Activated naive CD8-positive, alpha-beta T cell treated with anti-CD3 and anti-CD28 coated beads, Interleukin-2, amount 10 ng/mL, durations not matched to agents 7 days and 5 days (primary cell): ENCODE results near the gene ACOT8. TPM values are rescaled to one million over a fixed set of nuclear protein-coding genes. Genes with fewer than 3 reads are reported as not detected.
"Not testable (repeated sequence)": the region's sequence is repeated elsewhere in the genome, so short reads cannot be mapped to it uniquely, and the experiment has no call there.

Experiments used
- ATAC-seq: fragments of 150-1000 bp; cut with Tn5 transposase; one replicate; pipeline ENCODE4 v1.10.0; 2021; ENCODE audit warnings: low read depth, moderate library complexity
- POLR2A ChIA-PET: fragments of 350-600 bp; sonication (Branson Sonifier 250); formaldehyde crosslinking; loops from one replicate; lab custom pipeline; 2021; ENCODE audit warnings: antibody characterized with exemption; lab: Charles Lee
- DNase-seq: peaks from one replicate; pipeline ENCODE4 v3.0.0; 2021
- H3K27ac Mint-ChIP-seq: one replicate; pipeline ENCODE4 v1.8.0; 2022; ENCODE audit warnings: mild to moderate bottlenecking, mixed read lengths
- H3K27me3 Mint-ChIP-seq: one replicate; pipeline ENCODE4 v1.8.0; 2022; ENCODE audit warnings: mild to moderate bottlenecking, moderate library complexity, mixed read lengths
- H3K36me3 Mint-ChIP-seq: one replicate; pipeline ENCODE4 v1.8.0; 2021; ENCODE audit warnings: mild to moderate bottlenecking, mixed read lengths
- H3K4me1 Mint-ChIP-seq: one replicate; pipeline ENCODE4 v1.8.0; 2021; ENCODE audit warnings: mixed read lengths
- H3K4me3 Mint-ChIP-seq: one replicate; pipeline ENCODE4 v1.8.0; 2022; ENCODE audit warnings: mild to moderate bottlenecking, moderate library complexity, mixed read lengths
- H3K9me3 Mint-ChIP-seq: one replicate; pipeline ENCODE4 v1.8.0; 2021; ENCODE audit warnings: mixed read lengths
- total RNA-seq, 2 experiments: library from RNA; stranded (reverse); gene quantifications; one replicate each; pipeline ENCODE4 v1.2.3, GENCODE V29; 2021

Gene ACOT8
- 10 to 100 TPM; 35.4 to 38.6 TPM for total RNA-seq

DNA sequence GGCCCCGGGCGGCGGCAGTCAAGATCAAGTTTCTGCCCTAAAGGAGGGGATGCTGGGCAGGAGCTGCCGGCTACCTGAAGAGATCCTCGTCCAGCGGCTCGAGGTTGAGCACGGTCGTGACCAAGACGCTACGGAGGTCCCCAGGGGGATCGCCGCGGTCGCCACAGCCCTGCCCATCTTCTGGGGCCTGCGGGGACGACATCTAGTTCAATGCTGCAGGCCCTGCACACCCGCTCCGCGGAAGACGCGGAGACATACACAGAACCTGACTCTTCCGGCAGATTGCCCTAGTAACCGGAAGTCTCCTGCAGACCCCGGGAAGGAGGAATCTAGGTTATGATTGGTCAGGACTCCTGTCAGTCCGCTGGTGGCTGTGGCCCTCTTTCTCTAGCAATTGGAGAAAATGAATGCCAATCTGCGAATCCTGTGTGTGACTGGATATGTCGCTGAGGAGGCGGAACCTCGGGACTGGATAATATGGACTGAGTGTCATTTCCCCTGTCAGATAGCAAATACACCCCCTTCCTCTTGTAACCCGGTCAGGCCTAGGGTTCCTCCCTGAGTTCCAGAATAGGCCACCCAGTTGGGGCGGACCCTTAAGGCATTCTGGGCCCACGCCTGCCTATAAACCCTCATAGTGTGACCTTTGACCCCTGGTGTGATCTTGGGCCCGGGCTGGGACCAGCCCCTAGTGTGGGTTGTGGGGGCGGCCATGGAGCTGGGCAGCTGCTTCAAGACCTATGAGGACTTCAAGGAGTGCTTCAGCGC lies at the start of gene ACOT8, which contains the start of gene ZSWIM3:
Gene ACOT8 (minus strand): TSS at position 279 of the 768 bp plus-strand sequence. CDS start 77 bp downstream, at position 202.
Gene ZSWIM3 (plus strand): TSS at position 501 of the 768 bp plus-strand sequence. CDS start 212 bp downstream, at position 713.
- Mint-ChIP-seq H3K36me3 (peaks cover 13% of the 10 kb centered on the region), H3K27me3 (no peaks in the 10 kb centered on the region), H3K9me3 (no peaks in the 10 kb centered on the region), H3K4me1 (peaks cover 29% of the 10 kb centered on the region), H3K27ac (peak within 1 kb of the TSS; percentile 99), H3K4me3 (peak within 1 kb of the TSS; percentile 94)
- DNase-seq (peak; percentile 79), ATAC-seq (peak; percentile 97)
- POLR2A ChIA-PET: interaction anchor here (0.8 to 3.8 kb wide), 17 partner anchors 9 to 113 kb away, joined by 3 to 33 read pairs (median 6); partner anchors contain the start of genes CTSA, NEURL2, PCIF1 and SNX21

DNA sequence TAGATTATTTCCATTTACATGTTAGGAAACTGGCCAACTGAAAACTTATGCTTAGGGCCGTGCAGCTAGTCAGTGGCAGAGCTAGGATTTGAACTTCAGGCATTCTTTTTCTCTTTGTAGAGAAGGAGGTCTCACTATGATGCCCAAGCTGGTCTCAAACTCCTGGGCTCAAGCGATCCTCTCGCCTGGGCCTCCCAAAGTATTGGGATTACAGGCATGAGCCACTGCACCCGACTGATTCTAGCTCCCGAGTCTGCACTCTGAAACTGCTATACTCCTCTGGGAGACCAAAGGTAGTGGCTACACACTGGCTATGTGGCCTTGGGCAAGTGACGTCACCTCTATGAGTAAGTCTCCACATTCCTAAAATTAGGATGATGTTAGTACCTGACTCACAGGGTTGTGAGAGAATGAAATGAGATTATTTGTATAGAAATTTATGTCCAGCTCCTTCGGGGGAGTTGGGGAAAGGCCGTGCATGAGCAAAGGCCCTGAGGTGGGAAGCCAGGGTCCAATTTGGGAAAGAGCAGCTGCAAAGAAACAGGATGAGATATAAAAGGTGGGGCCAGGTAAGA lies 48.4 kb upstream of the ACOT8 start:
- no peaks in the 10 kb centered on the region for H3K9me3 Mint-ChIP-seq
- H3K27ac Mint-ChIP-seq: no peak overlapping the region
- POLR2A ChIA-PET: interaction anchor here (0.8 to 1.3 kb wide), 3 partner anchors 14 to 94 kb away, joined by 3 to 5 read pairs (median 3); partner anchors contain the start of genes CTSA and NEURL2

DNA sequence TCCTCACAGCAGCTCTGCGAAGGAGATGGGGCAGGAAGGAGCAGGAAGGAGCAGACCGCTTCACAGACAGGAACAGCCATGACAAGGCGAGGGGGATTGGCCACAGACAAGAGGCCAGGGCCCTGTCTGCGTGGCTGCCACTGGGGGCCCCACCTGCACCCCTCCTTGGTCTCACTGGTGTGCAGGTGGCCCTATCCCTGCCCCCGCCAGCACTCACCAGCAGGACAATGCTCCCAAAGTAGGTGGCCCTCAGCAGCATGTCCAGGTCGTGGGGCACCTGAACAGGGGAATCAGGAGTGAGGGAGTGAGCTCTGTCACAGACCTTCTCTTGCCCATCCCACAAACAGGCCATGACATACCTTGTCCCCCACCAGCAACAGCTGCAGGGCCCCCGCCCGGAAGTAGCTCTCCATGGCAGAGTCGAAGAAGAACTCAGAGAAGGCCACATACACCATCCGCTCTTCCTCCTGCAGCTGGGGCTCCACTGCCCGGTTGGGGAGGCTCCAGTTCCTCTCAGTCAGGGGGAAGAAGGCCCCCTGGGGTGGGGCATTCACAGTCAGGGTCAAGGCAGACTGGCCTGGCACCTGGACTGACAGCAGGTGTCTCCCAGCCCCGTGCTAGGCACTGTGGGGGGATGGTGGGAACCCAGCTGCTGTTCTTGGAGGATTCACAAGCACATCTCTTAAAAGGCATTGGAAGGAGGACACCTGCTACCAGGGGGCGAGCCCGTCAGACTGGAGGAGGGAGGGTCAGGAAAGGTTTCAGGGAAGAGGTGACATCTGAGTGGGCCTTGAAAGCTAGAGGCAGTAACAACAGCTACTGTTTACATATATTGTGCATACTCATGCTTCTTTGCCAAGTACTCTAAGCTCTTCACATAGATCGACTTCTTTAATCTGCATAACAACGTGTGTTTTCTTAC lies 47.7 kb upstream of the ACOT8 start:
- ATAC-seq (no peak), DNase-seq (no peak)
- Mint-ChIP-seq H3K4me1 (no peaks in the 10 kb centered on the region), H3K27ac (peak overlapping the region; percentile 33), H3K9me3 (no peaks in the 10 kb centered on the region), H3K4me3 (no peak overlapping the region), H3K36me3 (no peaks in the 10 kb centered on the region), H3K27me3 (no peaks in the 10 kb centered on the region)
- POLR2A ChIA-PET: interaction anchor here (0.6 to 1.3 kb wide), 3 partner anchors 13 to 50 kb away, joined by 3 to 5 read pairs (median 3); partner anchors contain the start of genes CTSA and NEURL2

More for the DNA sequence above, 48.4 kb upstream of the ACOT8 start:
- DNase-seq (no peak), ATAC-seq (no peak)
- Mint-ChIP-seq H3K4me3 (no peak overlapping the region), H3K4me1 (peaks cover 1% of the 10 kb centered on the region), H3K27me3 (no peaks in the 10 kb centered on the region), H3K36me3 (no peaks in the 10 kb centered on the region)

DNA sequence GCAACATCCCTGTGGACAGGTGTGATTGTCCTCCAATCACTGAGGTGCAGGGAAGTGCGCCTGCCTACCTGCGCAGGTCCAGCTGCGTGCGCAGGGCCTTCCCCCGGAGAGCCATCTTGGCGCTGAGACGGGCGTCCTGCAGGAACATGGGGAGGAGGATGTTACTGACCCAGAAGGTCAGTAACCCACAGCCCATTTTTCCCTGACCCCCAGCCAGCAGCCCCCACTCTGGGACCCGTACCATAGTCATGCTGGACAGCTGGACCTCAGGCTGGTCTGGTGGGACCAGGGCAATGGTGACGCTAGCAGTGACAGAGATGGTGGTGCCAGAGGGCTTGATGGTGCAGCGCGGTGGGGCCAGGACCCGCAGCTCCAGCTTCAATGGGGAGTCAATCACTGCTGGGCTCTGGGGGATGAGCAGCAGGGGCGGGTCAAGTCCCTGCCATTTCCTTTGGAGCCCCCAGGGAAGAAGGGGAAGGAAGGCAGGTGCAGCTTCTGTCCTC lies 45.1 kb upstream of the ACOT8 start:
- Mint-ChIP-seq H3K4me3 (no peak overlapping the region), H3K27me3 (no peaks in the 10 kb centered on the region), H3K27ac (no peak overlapping the region), H3K4me1 (no peaks in the 10 kb centered on the region), H3K36me3 (no peaks in the 10 kb centered on the region), H3K9me3 (no peaks in the 10 kb centered on the region)
- DNase-seq (no peak), ATAC-seq (no peak)
- POLR2A ChIA-PET: interaction anchor here (1.1 to 1.9 kb wide), 2 partner anchors 10 to 13 kb away, joined by 3 to 4 read pairs; no protein-coding TSS in a partner anchor

DNA sequence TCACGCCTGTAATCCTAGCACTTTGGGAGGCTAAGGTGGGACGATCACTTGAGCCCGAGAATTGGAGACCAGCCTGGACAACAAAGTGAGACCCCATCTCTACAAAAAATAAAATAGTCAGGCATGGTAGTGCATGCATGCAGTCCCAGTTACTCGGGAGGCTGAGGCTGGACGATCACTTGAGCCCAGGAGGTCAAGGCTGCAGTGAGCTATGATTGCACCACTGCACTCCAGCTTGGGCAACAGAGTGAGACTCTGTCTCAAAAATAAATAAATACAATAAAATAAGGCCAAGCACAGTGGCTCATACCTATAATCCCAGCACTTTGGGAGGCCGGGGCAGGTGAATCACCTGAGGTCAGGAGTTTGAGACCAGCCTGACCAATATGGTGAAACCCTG lies 44.1 kb upstream of the ACOT8 start:
- not testable (repeated sequence) for H3K27ac Mint-ChIP-seq, H3K4me1 Mint-ChIP-seq, H3K4me3 Mint-ChIP-seq, DNase-seq, H3K9me3 Mint-ChIP-seq, H3K27me3 Mint-ChIP-seq, ATAC-seq, H3K36me3 Mint-ChIP-seq
- POLR2A ChIA-PET: interaction anchor here (1.1 to 1.9 kb wide), 2 partner anchors 9 to 12 kb away, joined by 3 to 4 read pairs; no protein-coding TSS in a partner anchor

DNA sequence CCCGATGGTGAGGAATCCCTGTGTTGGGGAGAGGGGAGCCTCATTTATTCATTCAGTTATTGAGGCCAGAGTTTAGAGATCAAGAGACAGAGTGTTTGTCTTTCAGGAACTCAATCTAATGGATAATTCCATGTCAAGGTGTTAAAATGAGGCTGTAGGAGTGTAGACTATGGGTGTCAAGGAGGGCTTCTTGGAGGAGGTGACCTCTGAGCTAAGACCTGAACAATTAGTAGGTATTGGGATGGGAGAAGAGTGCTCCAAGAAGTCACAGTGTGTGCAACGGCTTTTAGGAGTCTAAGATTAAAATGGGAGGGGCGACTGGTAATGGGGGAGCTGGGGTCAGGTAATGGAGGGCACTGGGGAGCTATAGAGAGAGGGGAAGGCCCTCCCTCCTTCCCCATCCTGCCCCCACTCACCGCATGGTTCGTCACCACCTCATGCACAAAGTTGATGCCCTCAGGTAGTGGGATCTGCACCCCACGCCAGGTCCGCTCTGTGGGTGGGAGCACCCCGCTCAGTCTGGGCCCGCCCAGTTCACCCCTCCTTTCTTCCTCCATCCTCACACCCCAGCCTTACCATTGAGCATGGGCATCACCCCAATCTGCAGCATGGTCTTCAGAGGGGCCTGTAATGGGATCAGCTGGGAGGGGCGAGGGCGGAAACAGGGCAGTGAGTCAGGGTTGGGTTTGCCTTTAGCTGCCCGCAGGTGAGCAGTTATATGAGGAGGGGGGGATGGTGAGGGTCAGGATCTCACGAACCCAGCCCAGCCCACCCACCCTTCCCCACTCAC lies 42.0 kb upstream of the ACOT8 start:
- Mint-ChIP-seq H3K4me3 (no peak overlapping the region), H3K9me3 (no peaks in the 10 kb centered on the region), H3K27ac (no peak overlapping the region), H3K36me3 (no peaks in the 10 kb centered on the region), H3K4me1 (no peaks in the 10 kb centered on the region), H3K27me3 (no peaks in the 10 kb centered on the region)
- no peak for DNase-seq
- POLR2A ChIA-PET: interaction anchor here (0.7 kb wide), 1 partner anchor 10 kb away, joined by 4 read pairs; no protein-coding TSS in a partner anchor
- no peak for ATAC-seq

DNA sequence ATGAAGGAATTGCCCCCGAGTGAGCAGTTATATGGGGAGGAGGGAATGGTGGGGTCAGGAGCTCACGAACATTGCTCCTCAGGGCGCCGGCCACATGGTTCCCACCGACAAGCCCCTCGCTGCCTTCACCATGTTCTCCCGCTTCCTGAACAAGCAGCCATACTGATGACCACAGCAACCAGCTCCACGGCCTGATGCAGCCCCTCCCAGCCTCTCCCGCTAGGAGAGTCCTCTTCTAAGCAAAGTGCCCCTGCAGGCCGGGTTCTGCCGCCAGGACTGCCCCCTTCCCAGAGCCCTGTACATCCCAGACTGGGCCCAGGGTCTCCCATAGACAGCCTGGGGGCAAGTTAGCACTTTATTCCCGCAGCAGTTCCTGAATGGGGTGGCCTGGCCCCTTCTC lies 41.1 kb upstream of the ACOT8 start:
- Mint-ChIP-seq H3K4me1 (peaks cover 4% of the 10 kb centered on the region), H3K27me3 (no peaks in the 10 kb centered on the region), H3K27ac (no peak overlapping the region), H3K36me3 (no peaks in the 10 kb centered on the region), H3K4me3 (no peak overlapping the region), H3K9me3 (no peaks in the 10 kb centered on the region)
- DNase-seq (no peak), ATAC-seq (no peak)
- POLR2A ChIA-PET: no interaction called here

DNA sequence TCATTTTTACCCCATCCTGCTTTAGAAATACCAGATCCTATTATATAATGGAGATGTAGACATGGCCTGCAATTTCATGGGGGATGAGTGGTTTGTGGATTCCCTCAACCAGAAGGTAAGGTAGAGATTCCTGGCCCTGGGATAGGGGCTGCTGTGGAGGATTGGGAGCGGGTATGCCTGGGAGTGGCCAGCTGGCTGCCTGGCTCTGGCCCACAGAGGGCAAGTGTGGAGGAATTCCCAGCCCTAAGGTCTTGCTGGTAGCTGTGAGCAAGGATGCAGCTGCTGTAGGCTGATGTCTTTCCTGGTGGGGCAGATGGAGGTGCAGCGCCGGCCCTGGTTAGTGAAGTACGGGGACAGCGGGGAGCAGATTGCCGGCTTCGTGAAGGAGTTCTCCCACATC lies 40.5 kb upstream of the ACOT8 start:
- H3K36me3 Mint-ChIP-seq: peaks cover 1% of the 10 kb centered on the region

DNA sequence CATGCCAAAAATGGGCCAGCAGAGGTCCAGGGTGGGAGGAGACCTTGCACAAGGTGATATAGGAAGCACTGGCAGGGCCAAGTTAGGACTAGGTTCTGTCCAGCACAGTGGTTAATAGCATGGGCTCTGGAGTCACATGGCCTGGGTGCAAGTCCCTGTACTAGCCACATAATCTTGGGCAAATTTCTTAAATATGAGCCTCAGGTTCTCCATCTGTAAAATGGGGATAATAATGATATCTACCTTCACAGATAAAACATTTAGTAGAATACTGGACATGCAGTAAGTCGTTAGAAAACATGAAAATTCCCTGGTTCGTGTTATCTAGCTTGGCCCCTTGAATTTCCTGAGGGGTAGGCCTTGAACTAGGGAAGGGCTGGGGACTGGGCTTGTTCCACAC lies 40.1 kb upstream of the ACOT8 start:
- Mint-ChIP-seq H3K36me3 (peaks cover 1% of the 10 kb centered on the region), H3K4me3 (no peak overlapping the region), H3K27ac (no peak overlapping the region), H3K27me3 (no peaks in the 10 kb centered on the region), H3K4me1 (peaks cover 13% of the 10 kb centered on the region), H3K9me3 (no peaks in the 10 kb centered on the region)
- POLR2A ChIA-PET: interaction anchor here (0.6 to 1.7 kb wide), 2 partner anchors 16 to 18 kb away, joined by 3 to 5 read pairs; partner anchors contain the start of gene ZSWIM1
- DNase-seq (no peak), ATAC-seq (no peak)

More for the DNA sequence above, 40.5 kb upstream of the ACOT8 start:
- no peak for DNase-seq
- H3K4me3 Mint-ChIP-seq: no peak overlapping the region
- POLR2A ChIA-PET: interaction anchor here (1.7 kb wide), 1 partner anchor 17 kb away, joined by 5 read pairs; the partner anchor contains the start of gene ZSWIM1
- ATAC-seq: no peak
- no peak overlapping the region for H3K27ac Mint-ChIP-seq
- no peaks in the 10 kb centered on the region for H3K9me3 Mint-ChIP-seq
- H3K27me3 Mint-ChIP-seq: no peaks in the 10 kb centered on the region
- H3K4me1 Mint-ChIP-seq: peaks cover 9% of the 10 kb centered on the region

DNA sequence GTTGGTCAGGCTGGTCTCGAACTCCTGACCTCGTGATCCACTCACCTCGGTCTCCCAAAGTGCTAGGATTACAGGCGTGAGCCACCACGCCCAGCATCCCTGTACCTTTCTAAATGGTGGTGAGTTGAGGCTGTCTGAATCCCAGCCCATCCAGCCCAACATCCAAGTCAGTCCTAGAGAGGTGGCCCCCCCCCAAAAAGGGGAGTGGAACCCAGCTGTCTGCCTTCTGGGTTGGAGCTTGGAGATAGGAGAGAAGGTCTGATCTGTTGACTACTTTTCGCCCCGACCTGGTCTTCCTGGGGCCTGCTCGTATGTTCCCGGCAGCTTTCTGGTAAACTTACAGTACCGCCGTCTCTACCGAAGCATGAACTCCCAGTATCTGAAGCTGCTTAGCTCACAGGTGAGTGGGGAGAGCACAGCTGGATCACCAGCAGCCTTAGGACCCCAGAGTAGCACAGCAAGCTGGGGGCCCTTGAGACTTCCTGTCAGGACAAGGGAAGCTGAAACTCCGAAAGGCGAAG lies 39.5 kb upstream of the ACOT8 start:
- Mint-ChIP-seq H3K27me3 (no peaks in the 10 kb centered on the region), H3K27ac (no peak overlapping the region), H3K36me3 (peaks cover 1% of the 10 kb centered on the region), H3K9me3 (no peaks in the 10 kb centered on the region), H3K4me1 (peaks cover 17% of the 10 kb centered on the region), H3K4me3 (no peak overlapping the region)
- ATAC-seq (no peak), DNase-seq (no peak)
- POLR2A ChIA-PET: interaction anchor here (0.6 to 1.7 kb wide), 2 partner anchors 16 to 19 kb away, joined by 3 to 5 read pairs; partner anchors contain the start of gene ZSWIM1

DNA sequence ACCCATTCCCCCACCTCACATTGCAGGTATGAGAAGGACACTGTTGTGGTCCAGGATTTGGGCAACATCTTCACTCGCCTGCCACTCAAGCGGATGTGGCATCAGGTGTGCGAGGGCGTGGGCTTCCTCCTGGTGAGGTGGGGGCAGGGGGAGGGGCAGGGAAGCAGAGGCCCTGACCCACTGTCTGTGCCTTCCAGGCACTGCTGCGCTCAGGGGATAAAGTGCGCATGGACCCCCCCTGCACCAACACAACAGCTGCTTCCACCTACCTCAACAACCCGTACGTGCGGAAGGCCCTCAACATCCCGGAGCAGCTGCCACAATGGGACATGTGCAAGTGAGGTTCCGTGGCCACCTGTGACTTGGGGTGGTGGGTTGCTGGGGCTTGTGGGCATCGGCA lies 37.6 kb upstream of the ACOT8 start:
- POLR2A ChIA-PET: interaction anchor here (0.8 to 5.5 kb wide), 2 partner anchors 14 to 40 kb away, joined by 3 to 43 read pairs; partner anchors contain the start of gene PCIF1
- Mint-ChIP-seq H3K4me3 (no peak overlapping the region), H3K9me3 (no peaks in the 10 kb centered on the region), H3K27me3 (no peaks in the 10 kb centered on the region), H3K27ac (no peak overlapping the region), H3K4me1 (peaks cover 22% of the 10 kb centered on the region), H3K36me3 (peaks cover 1% of the 10 kb centered on the region)
- DNase-seq (no peak), ATAC-seq (no peak)
